ENCODE data around the gene MYO7A. TPM values are rescaled to one million over a fixed set of nuclear protein-coding genes. Genes with fewer than 3 reads are reported as not detected.

Gene MYO7A
- total RNA-seq, 4 donors from 2014 or later, result 0.15 to 4.0 (median 1.2) TPM

- H3K27me3 ChIP-seq, result peaks cover 0 to 18% (median 0%) of the 10 kb centered on the region in 4 donors
- no peaks in the 10 kb centered on the region for H3K9me3 ChIP-seq
- H3K36me3 ChIP-seq, result no peaks in the 10 kb centered on the region
- intact Hi-C loops (cut with DNase I), result no loop called here
- no peak overlapping the region for H3K4me3 ChIP-seq
- peaks cover 11 to 36% (median 24%) of the 10 kb centered on the region in 3 donors for H3K4me1 ChIP-seq
- no peak overlapping the region for H3K27ac ChIP-seq
- DNase-seq, result no peak
- 49% methylated on average over 2 of the region's 6 CpGs; no CpG with 5 or more reads in 1 of the 2 donors for WGBS, 2 donors
- TF ChIP-seq POLR2A (IDR thresholded peaks at IDR 0.05), result no peak
- TF ChIP-seq CTCF (IDR thresholded peaks at IDR 0.05), result no peak
These were observed 3.5 kb downstream of the MYO7A start for GRCh38 chr11:77131560-77131959.

GRCh38 chr11:77135069-77135468 is 7.0 kb downstream of the MYO7A start:
- Histone ChIP-seq H3K36me3 (no peaks in the 10 kb centered on the region), H3K9me3 (no peaks in the 10 kb centered on the region), H3K27me3 (peaks cover 0 to 33% (median 5%) of the 10 kb centered on the region in 4 donors), H3K4me3 (no peak overlapping the region), H3K27ac (no peak overlapping the region), H3K4me1 (peaks cover 0 to 41% (median 12%) of the 10 kb centered on the region in 3 donors)
- TF ChIP-seq CTCF (IDR thresholded peaks at IDR 0.05) (no peak), POLR2A (IDR thresholded peaks at IDR 0.05) (no peak)
- intact Hi-C loops (cut with DNase I), result no loop called here
- DNase-seq, result no peak
- WGBS, 2 donors, result 2 to 12% methylated on average over 1 to 2 of the region's 2 CpGs

GRCh38 chr11:77136074-77136473 is 8.0 kb downstream of the MYO7A start:
- DNase-seq, result no peak
- Histone ChIP-seq H3K36me3 (no peaks in the 10 kb centered on the region), H3K27me3 (peaks cover 0 to 33% (median 5%) of the 10 kb centered on the region in 4 donors), H3K27ac (no peak overlapping the region), H3K9me3 (no peaks in the 10 kb centered on the region), H3K4me1 (peaks cover 0 to 40% (median 8%) of the 10 kb centered on the region in 3 donors), H3K4me3 (no peak overlapping the region)
- WGBS, 2 donors, result 40 to 45% methylated on average over 5 to 8 of the region's 8 CpGs
- TF ChIP-seq POLR2A (IDR thresholded peaks at IDR 0.05), result no peak
- intact Hi-C loops (cut with DNase I), result no loop called here

- no peaks in the 10 kb centered on the region for H3K36me3 ChIP-seq
These were observed 8.9 kb downstream of the MYO7A start for GRCh38 chr11:77136784-77137420.

GRCh38 chr11:77137421-77137820 is 9.4 kb downstream of the MYO7A start:
- Histone ChIP-seq H3K36me3 (no peaks in the 10 kb centered on the region), H3K4me1 (peaks cover 0 to 33% (median 3%) of the 10 kb centered on the region in 3 donors), H3K9me3 (no peaks in the 10 kb centered on the region), H3K27ac (no peak overlapping the region), H3K27me3 (peaks cover 0 to 33% (median 5%) of the 10 kb centered on the region in 4 donors), H3K4me3 (no peak overlapping the region)
- 72 to 83% methylated on average over 4 to 9 of the region's 11 CpGs for whole genome bisulfite sequencing, 2 donors
- intact Hi-C loops (cut with DNase I), result no loop called here
- no peak for TF ChIP-seq POLR2A (IDR thresholded peaks at IDR 0.05)
- no peak for TF ChIP-seq CTCF (IDR thresholded peaks at IDR 0.05)
- DNase-seq, result no peak

More at GRCh38 chr11:77136784-77137420, 8.9 kb downstream of the MYO7A start:
- Histone ChIP-seq H3K9me3 (no peaks in the 10 kb centered on the region), H3K4me1 (peaks cover 0 to 32% (median 3%) of the 10 kb centered on the region in 3 donors), H3K27me3 (peaks cover 0 to 33% (median 5%) of the 10 kb centered on the region in 4 donors), H3K27ac (no peak overlapping the region), H3K4me3 (no peak overlapping the region)
- WGBS, 2 donors, result 48 to 75% methylated on average over 3 to 9 of the region's 12 CpGs
- intact Hi-C loops (cut with DNase I), result no loop called here
- no peak for DNase-seq
- TF ChIP-seq POLR2A (IDR thresholded peaks at IDR 0.05) (no peak), CTCF (IDR thresholded peaks at IDR 0.05) (no peak)
